Measurements from ENCODE around the gene TUNAR. TPM values are rescaled to one million over a fixed set of nuclear protein-coding genes. Genes with fewer than 3 reads are reported as not detected.
A peak's percentile ranks its signal among the peaks of the same experiment; 100 is the strongest.

TUNAR gene
- total RNA-seq, 1 donor from 2014 or later = not detected

- peaks cover 57% of the 10 kb centered on the region for H3K27me3 Mint-ChIP-seq (ENCODE audit: low read depth)
- DNase-seq (ENCODE audit: low spot score in 2 of 2, unreplicated experiment in 2 of 2) = no peak
- no peaks in the 10 kb centered on the region for H3K4me1 Mint-ChIP-seq
- TF ChIP-seq, protein P1, sequence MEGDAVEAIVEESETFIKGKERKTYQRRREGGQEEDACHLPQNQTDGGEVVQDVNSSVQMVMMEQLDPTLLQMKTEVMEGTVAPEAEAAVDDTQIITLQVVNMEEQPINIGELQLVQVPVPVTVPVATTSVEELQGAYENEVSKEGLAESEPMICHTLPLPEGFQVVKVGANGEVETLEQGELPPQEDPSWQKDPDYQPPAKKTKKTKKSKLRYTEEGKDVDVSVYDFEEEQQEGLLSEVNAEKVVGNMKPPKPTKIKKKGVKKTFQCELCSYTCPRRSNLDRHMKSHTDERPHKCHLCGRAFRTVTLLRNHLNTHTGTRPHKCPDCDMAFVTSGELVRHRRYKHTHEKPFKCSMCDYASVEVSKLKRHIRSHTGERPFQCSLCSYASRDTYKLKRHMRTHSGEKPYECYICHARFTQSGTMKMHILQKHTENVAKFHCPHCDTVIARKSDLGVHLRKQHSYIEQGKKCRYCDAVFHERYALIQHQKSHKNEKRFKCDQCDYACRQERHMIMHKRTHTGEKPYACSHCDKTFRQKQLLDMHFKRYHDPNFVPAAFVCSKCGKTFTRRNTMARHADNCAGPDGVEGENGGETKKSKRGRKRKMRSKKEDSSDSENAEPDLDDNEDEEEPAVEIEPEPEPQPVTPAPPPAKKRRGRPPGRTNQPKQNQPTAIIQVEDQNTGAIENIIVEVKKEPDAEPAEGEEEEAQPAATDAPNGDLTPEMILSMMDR (IDR thresholded peaks at IDR 0.05; ENCODE audit: unreplicated experiment) = no peak
- H3K9me3 Mint-ChIP-seq = no peaks in the 10 kb centered on the region
- H3K27ac Mint-ChIP-seq = no peak overlapping the region
- H3K36me3 Mint-ChIP-seq = no peaks in the 10 kb centered on the region
- H3K4me3 Mint-ChIP-seq = no peak overlapping the region
Observed at GRCh38 chr14:95889236-95889979, 12.8 kb downstream of the TUNAR start.

DNA sequence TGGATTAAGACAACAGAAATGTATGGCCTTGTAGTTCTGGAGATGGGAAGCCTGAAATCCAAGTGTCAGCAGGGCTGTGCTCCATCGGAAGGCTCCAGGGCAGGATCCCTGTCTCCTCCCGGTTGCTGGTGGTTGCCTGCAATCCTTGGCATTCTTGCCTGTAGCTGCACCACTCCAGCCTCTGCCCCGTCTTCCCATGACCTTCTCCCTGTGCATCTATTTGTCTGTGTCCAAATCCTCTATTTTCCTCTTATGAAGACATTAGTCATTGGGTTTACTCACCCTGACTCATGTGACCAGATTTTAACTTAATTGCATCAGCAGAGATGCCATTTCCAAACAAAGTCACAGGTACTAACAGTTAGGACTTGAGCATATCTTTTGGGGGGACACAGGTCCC lies 15.1 kb downstream of the TUNAR start:
- Mint-ChIP-seq H3K4me3 (no peak overlapping the region), H3K9me3 (no peaks in the 10 kb centered on the region), H3K36me3 (no peaks in the 10 kb centered on the region), H3K27me3 (ENCODE audit: low read depth) (peaks cover 68% of the 10 kb centered on the region), H3K27ac (no peak overlapping the region), H3K4me1 (no peaks in the 10 kb centered on the region)
- TF ChIP-seq, protein P1 (IDR thresholded peaks at IDR 0.05; ENCODE audit: unreplicated experiment) = no peak
- DNase-seq (ENCODE audit: low spot score in 2 of 2, unreplicated experiment in 2 of 2) = no peak

GRCh38 chr14:95892142-95892541 lies 15.5 kb downstream of the TUNAR start:
- Mint-ChIP-seq H3K9me3 (no peaks in the 10 kb centered on the region), H3K27me3 (ENCODE audit: low read depth) (peaks cover 69% of the 10 kb centered on the region), H3K27ac (no peak overlapping the region), H3K4me1 (no peaks in the 10 kb centered on the region), H3K4me3 (no peak overlapping the region), H3K36me3 (no peaks in the 10 kb centered on the region)
- TF ChIP-seq, protein P1 (IDR thresholded peaks at IDR 0.05; ENCODE audit: unreplicated experiment) = no peak
- DNase-seq (ENCODE audit: low spot score in 2 of 2, unreplicated experiment in 2 of 2) = no peak

GRCh38 chr14:95895720-95896119 lies 19.1 kb downstream of the TUNAR start:
- Mint-ChIP-seq H3K27me3 (ENCODE audit: low read depth) (peaks cover 85% of the 10 kb centered on the region), H3K9me3 (no peaks in the 10 kb centered on the region), H3K36me3 (no peaks in the 10 kb centered on the region), H3K27ac (no peak overlapping the region), H3K4me1 (no peaks in the 10 kb centered on the region), H3K4me3 (no peak overlapping the region)
- TF ChIP-seq, protein P1 (IDR thresholded peaks at IDR 0.05; ENCODE audit: unreplicated experiment) = peak; percentile 47
- DNase-seq (ENCODE audit: low spot score in 2 of 2, unreplicated experiment in 2 of 2) = no peak

GRCh38 chr14:95896498-95897135 lies 20.0 kb downstream of the TUNAR start:
- Mint-ChIP-seq H3K27ac (no peak overlapping the region), H3K36me3 (no peaks in the 10 kb centered on the region), H3K27me3 (ENCODE audit: low read depth) (peaks cover 86% of the 10 kb centered on the region), H3K4me1 (no peaks in the 10 kb centered on the region), H3K4me3 (no peak overlapping the region), H3K9me3 (no peaks in the 10 kb centered on the region)
- no peak for DNase-seq (ENCODE audit: low spot score in 2 of 2, unreplicated experiment in 2 of 2)
- TF ChIP-seq, protein P1 (IDR thresholded peaks at IDR 0.05; ENCODE audit: unreplicated experiment) = no peak
